HG03097 (cell line): ENCODE measurements around the gene PER1.

ENCODE experiments used
- ATAC-seq: cut with Tn5 transposase; IDR thresholded peaks from one replicate; pipeline ENCODE4 v1.9.1; 2021; ENCODE audit not compliant: unreplicated experiment, low FRiP score

Gene PER1

DNA sequence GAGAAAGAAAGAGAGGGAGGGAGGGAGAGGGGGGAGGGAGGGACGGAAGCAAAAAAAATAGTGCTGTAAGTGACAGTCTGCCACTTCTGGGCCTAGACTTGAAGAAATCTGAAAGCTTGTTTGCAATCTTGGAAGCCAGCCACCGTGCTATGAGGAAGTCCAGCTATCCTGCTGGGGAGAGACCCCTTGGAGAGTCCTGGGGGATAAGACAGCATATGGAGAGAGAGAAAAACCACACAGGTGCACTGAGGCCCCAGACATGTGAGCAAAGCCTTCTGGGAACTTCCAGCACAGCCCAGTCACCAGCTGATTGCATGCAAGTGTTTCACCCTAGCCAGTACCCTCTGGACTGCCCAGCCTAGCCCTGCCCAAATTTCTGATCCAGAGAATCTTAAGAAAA is 52.1 kb downstream of the PER1 start:
- ATAC-seq = no peak

DNA sequence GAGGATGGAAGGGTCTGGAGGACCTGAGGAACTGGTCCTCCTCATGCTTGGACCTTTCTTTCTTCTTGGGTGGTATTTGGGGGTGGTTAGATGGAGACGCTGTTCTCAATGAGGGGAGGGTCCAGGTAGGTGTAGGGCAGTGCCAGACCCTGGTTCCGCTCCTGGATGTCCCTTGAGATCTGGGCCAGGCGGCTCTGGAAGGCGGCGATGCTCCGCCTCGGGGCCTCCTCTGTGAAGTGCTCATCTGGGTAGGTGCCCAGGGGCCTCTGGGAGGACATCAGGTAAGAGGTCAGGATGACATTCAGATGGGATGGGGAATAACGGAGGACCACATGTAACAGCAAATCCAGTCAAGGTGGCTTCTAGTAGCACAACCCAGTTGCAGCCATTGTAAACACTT is 55.7 kb downstream of the PER1 start:
- ATAC-seq = no peak

GRCh38 chr17:8095361-8095760 is 56.8 kb downstream of the PER1 start:
- ATAC-seq = no peak

- ATAC-seq = peak; percentile 47
These were observed 61.0 kb downstream of the PER1 start for GRCh38 chr17:8091033-8091687.
